Fibroblast of the aortic adventitia (primary cell): ENCODE results near the gene LCTL. TPM values are rescaled to one million over a fixed set of nuclear protein-coding genes. Genes with fewer than 3 reads are reported as not detected.
A peak's percentile ranks its signal among the peaks of the same experiment; 100 is the strongest.
"Not testable (repeated sequence)": the region's sequence is repeated elsewhere in the genome, so short reads cannot be mapped to it uniquely, and the experiment has no call there.

ENCODE experiments used
- DNase-seq: peaks from one replicate; pipeline ENCODE4 v3.0.0-alpha.2; 2010; ENCODE audit warnings: low read depth
- H3K4me3 ChIP-seq: 2 replicates; pipeline ENCODE4 v1.5.1; 2011; ENCODE audit warnings: low read depth, mild to moderate bottlenecking, control low read depth, low read length, moderate library complexity
- CTCF ChIP-seq: IDR thresholded peaks from 2 replicates; pipeline ENCODE4 v1.5.1; 2011; ENCODE audit warnings: mild to moderate bottlenecking, low read length, control low read depth, inconsistent platforms; ENCODE audit not compliant: insufficient read depth
- small RNA-seq: library from RNA; depleted of rRNA; stranded (forward); fragments of <200 nt; gene quantifications from one replicate; pipeline ENCODE3, GENCODE V24; 2012
- total RNA-seq: library from RNA; depleted of rRNA; stranded (reverse); fragments of >200 nt; gene quantifications from 2 replicates; pipeline ENCODE4 v1.2.3, GENCODE V29; 2012; ENCODE audit warnings: low replicate concordance

The LCTL gene
- total RNA-seq, 1 donor, result 0.09 TPM

- TF ChIP-seq CTCF, result no peak
- peak within 1 kb of the TSS; percentile 99 for H3K4me3 ChIP-seq
- peak; percentile 93 for DNase-seq
These were observed 61.0 kb downstream of the LCTL start, which contains the start of the genes RPL4 and ZWILCH for GRCh38 chr15:66504563-66505429. Gene RPL4, minus strand, starts transcription at chr15:66504855. Its CDS starts 65 bp downstream, at chr15:66504790. Gene ZWILCH, plus strand, starts transcription at chr15:66505326. Its CDS starts 13 bp downstream, at chr15:66505339.

- no peak for TF ChIP-seq CTCF
- H3K4me3 ChIP-seq, result peak overlapping the region; percentile 99
- DNase-seq, result no peak
These were observed 61.8 kb downstream of the LCTL start for GRCh38 chr15:66503780-66504562.

GRCh38 chr15:66503041-66503648 lies 62.7 kb downstream of the LCTL start:
- DNase-seq, result peak; percentile 40
- H3K4me3 ChIP-seq, result peak overlapping the region; percentile 99

GRCh38 chr15:66502491-66502890 lies 63.3 kb downstream of the LCTL start:
- DNase-seq, result no peak
- TF ChIP-seq CTCF, result no peak
- peak overlapping the region; percentile 99 for H3K4me3 ChIP-seq

GRCh38 chr15:66500346-66500745 lies 65.5 kb downstream of the LCTL start:
- DNase-seq, H3K4me3 ChIP-seq: not testable (repeated sequence)

- peak; percentile 71 for DNase-seq
- peak; percentile 43 for TF ChIP-seq CTCF
- H3K4me3 ChIP-seq, result no peak overlapping the region
These were observed 67.1 kb downstream of the LCTL start for GRCh38 chr15:66498501-66499386.

Small RNA genes lying within 50 kb of the gene (small RNA-seq; reads per million reads assigned to genes)
- gene RF01159, result not detected
- not detected for gene SNORD16
- gene SNORD18A, result not detected
- gene SNORD18B, result not detected
- gene SNORD18C, result not detected

Other genes with a start within 250 kb of the LCTL start
- 7.0 and 21.5 TPM in 2 replicates for gene TIPIN, start 209.3 kb downstream of the LCTL start, total RNA-seq
- 23.4 and 52.2 TPM in 2 replicates for gene MAP2K1, start 179.1 kb downstream of the LCTL start, total RNA-seq
- 7.8 and 23.8 TPM in 2 replicates for gene SNAPC5, start 68.2 kb downstream of the LCTL start, total RNA-seq
- gene RPL4, start 61.1 kb downstream of the LCTL start, total RNA-seq, result 3,473 and 4,222 TPM in 2 replicates
- 7.8 and 36.5 TPM in 2 replicates for gene ZWILCH, start 60.7 kb downstream of the LCTL start, total RNA-seq
- 17.4 and 27.2 TPM in 2 replicates for gene SMAD6, start 136.2 kb upstream of the LCTL start, total RNA-seq